ENCODE results near the gene RASSF3. TPM values are rescaled to one million over a fixed set of nuclear protein-coding genes. Genes with fewer than 3 reads are reported as not detected.

The RASSF3 gene
- total RNA-seq, 1 donor from 2014 or later = 31.8 TPM

DNA sequence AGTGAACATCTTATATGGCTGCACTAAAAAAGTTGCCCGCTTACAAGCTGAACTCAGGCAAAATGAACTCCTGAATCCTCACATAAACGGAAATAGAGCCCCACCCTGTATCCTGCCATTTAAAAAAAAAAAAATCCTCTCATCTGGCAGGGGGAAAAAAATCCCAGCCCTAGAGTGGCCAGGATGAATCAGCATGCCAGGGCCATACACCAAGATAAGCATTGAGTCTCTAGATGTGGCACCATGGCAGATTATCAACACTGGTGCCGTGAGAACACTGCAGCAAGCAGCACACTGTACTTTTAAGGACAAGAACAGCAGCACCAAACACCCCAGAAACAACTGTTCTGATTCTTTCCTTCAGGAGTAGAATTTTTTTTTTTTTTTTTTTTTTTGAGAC, 65.5 kb downstream of the RASSF3 start:
- Histone ChIP-seq H3K4me1 (ENCODE audit: control insufficient read depth in 3 of 3, insufficient read depth in 3 of 3, low read length in 3 of 3) (peaks cover 23 to 38% (median 25%) of the 10 kb centered on the region in 3 donors), H3K4me3 (ENCODE audit: low read length in 3 of 3) (no peak overlapping the region), H3K27me3 (ENCODE audit: control insufficient read depth in 3 of 3, insufficient read depth in 3 of 3, low read length in 3 of 3) (no peaks in the 10 kb centered on the region), H3K9me3 (ENCODE audit: control insufficient read depth in 3 of 3, low read length in 3 of 3) (no peaks in the 10 kb centered on the region), H3K36me3 (ENCODE audit: control insufficient read depth in 3 of 3, insufficient read depth in 3 of 3, low read length in 3 of 3) (no peaks in the 10 kb centered on the region), H3K9ac (ENCODE audit: low read depth in 1 of 3, low read length in 3 of 3) (no peak overlapping the region), H3K27ac (ENCODE audit: low read depth, low read length) (no peak overlapping the region)

DNA sequence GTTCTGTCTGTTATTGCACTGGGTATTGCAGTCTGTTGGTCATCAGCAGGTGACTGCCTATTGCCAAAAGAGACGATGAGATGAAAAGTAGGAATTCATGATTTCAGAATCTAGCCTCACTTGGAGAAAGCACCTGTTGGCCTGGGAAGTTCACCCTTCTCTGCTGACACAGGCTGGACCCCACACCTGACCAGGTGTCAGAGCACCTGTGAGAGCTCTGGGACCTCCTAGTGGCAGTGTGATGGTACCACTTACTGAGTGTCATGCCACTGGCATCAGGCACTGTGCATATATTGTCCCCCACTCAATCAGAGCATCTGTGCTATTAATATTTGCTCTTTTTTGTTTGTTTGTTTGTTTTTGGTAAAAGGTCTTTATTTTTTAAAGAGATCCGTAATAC, 68.0 kb downstream of the RASSF3 start:
- Histone ChIP-seq H3K27ac (ENCODE audit: low read depth, low read length) (no peak overlapping the region), H3K27me3 (ENCODE audit: control insufficient read depth in 3 of 3, insufficient read depth in 3 of 3, low read length in 3 of 3) (no peaks in the 10 kb centered on the region), H3K36me3 (ENCODE audit: control insufficient read depth in 3 of 3, insufficient read depth in 3 of 3, low read length in 3 of 3) (no peaks in the 10 kb centered on the region), H3K4me3 (ENCODE audit: low read length in 3 of 3) (no peak overlapping the region), H3K9ac (ENCODE audit: low read depth in 1 of 3, low read length in 3 of 3) (no peak overlapping the region), H3K4me1 (ENCODE audit: control insufficient read depth in 3 of 3, insufficient read depth in 3 of 3, low read length in 3 of 3) (peaks cover 16 to 27% (median 18%) of the 10 kb centered on the region in 3 donors), H3K9me3 (ENCODE audit: control insufficient read depth in 3 of 3, low read length in 3 of 3) (no peaks in the 10 kb centered on the region)

DNA sequence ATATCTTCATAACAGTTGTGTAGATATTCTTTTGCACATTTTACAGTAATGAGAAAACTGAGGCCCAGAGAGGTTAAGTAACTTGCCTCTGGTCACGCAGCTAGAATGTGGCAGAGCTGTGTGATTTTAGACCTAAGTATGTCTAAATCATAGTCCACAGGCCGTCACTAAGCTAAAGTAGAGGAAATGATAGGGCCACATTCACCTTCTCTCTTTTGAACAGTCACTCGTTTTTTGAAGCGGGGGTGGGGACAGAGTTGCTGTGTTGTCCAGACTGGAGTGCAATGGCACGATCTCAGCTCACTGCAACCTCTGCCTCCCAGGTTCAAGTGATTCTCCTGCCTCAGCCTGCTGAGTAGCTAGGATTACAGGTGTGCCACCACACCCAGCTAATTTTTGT, 68.5 kb downstream of the RASSF3 start:
- H3K4me1 ChIP-seq (ENCODE audit: control insufficient read depth in 3 of 3, insufficient read depth in 3 of 3, low read length in 3 of 3) = peaks cover 11 to 27% (median 18%) of the 10 kb centered on the region in 3 donors
- H3K4me3 ChIP-seq (ENCODE audit: low read length in 3 of 3) = no peak overlapping the region
- H3K27ac ChIP-seq (ENCODE audit: low read depth, low read length) = no peak overlapping the region
- no peaks in the 10 kb centered on the region for H3K9me3 ChIP-seq (ENCODE audit: control insufficient read depth in 3 of 3, low read length in 3 of 3)
- H3K9ac ChIP-seq (ENCODE audit: low read depth in 1 of 3, low read length in 3 of 3) = no peak overlapping the region
- H3K36me3 ChIP-seq (ENCODE audit: control insufficient read depth in 3 of 3, insufficient read depth in 3 of 3, low read length in 3 of 3) = no peaks in the 10 kb centered on the region
- H3K27me3 ChIP-seq (ENCODE audit: control insufficient read depth in 3 of 3, insufficient read depth in 3 of 3, low read length in 3 of 3) = no peaks in the 10 kb centered on the region

DNA sequence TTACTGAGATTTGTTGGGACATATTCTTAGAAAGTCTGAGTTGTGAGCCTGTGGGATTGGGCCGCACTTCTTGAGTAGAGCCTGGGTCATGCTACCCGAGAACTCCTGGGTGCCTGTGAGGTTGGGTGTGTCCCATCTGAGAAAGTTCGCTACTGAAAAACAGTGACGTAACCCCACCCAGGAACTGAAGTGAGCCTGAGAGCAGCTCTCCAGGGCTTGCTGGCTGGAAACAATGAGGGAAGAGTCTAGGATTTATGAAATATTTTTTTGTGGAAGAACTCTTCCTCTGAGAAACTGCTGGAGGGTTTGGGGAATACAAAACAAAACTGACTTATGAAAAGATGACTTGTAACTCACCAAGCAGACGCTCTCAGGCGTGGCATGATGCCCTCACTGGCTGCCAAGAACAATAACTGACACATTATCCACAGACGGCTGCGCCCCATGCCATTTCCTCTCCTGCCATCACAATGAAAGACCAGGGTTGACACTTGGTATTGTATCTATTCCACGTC, 69.2 kb downstream of the RASSF3 start:
- H3K4me1 ChIP-seq (ENCODE audit: control insufficient read depth in 3 of 3, insufficient read depth in 3 of 3, low read length in 3 of 3) = peaks cover 10 to 24% (median 18%) of the 10 kb centered on the region in 3 donors
- H3K36me3 ChIP-seq (ENCODE audit: control insufficient read depth in 3 of 3, insufficient read depth in 3 of 3, low read length in 3 of 3) = no peaks in the 10 kb centered on the region
- no peaks in the 10 kb centered on the region for H3K27me3 ChIP-seq (ENCODE audit: control insufficient read depth in 3 of 3, insufficient read depth in 3 of 3, low read length in 3 of 3)
- H3K9ac ChIP-seq (ENCODE audit: low read depth in 1 of 3, low read length in 3 of 3) = peak overlapping the region in 1 of 3 donors; percentile 52
- peak overlapping the region; percentile 7 to 49 (median 11) for H3K4me3 ChIP-seq (ENCODE audit: low read length in 3 of 3)
- no peaks in the 10 kb centered on the region for H3K9me3 ChIP-seq (ENCODE audit: control insufficient read depth in 3 of 3, low read length in 3 of 3)
- peak overlapping the region; percentile 28 for H3K27ac ChIP-seq (ENCODE audit: low read depth, low read length)

DNA sequence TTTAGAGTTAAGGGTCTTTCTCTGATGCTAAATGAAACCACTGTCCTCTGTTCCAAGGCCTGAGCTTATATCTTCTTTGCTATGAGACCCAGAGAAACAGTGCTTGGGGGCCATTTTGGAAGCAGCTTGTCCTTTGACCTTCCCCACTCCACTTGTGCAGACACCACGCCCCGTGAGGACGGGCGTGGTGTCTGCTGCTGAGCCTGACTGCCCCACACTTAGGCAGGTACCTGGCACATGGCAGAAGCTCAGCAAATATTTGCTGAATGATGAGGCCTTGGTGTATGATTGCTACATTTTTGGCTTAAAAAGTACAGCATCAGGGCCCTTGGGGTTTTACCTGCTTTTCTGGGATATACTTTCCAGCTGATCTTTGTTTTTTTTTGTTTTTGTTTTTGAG, 69.9 kb downstream of the RASSF3 start:
- Histone ChIP-seq H3K4me3 (ENCODE audit: low read length in 3 of 3) (no peak overlapping the region), H3K27ac (ENCODE audit: low read depth, low read length) (peak overlapping the region; percentile 28), H3K9me3 (ENCODE audit: control insufficient read depth in 3 of 3, low read length in 3 of 3) (no peaks in the 10 kb centered on the region), H3K36me3 (ENCODE audit: control insufficient read depth in 3 of 3, insufficient read depth in 3 of 3, low read length in 3 of 3) (no peaks in the 10 kb centered on the region), H3K9ac (ENCODE audit: low read depth in 1 of 3, low read length in 3 of 3) (no peak overlapping the region), H3K4me1 (ENCODE audit: control insufficient read depth in 3 of 3, insufficient read depth in 3 of 3, low read length in 3 of 3) (peaks cover 9 to 22% (median 18%) of the 10 kb centered on the region in 3 donors), H3K27me3 (ENCODE audit: control insufficient read depth in 3 of 3, insufficient read depth in 3 of 3, low read length in 3 of 3) (no peaks in the 10 kb centered on the region)

DNA sequence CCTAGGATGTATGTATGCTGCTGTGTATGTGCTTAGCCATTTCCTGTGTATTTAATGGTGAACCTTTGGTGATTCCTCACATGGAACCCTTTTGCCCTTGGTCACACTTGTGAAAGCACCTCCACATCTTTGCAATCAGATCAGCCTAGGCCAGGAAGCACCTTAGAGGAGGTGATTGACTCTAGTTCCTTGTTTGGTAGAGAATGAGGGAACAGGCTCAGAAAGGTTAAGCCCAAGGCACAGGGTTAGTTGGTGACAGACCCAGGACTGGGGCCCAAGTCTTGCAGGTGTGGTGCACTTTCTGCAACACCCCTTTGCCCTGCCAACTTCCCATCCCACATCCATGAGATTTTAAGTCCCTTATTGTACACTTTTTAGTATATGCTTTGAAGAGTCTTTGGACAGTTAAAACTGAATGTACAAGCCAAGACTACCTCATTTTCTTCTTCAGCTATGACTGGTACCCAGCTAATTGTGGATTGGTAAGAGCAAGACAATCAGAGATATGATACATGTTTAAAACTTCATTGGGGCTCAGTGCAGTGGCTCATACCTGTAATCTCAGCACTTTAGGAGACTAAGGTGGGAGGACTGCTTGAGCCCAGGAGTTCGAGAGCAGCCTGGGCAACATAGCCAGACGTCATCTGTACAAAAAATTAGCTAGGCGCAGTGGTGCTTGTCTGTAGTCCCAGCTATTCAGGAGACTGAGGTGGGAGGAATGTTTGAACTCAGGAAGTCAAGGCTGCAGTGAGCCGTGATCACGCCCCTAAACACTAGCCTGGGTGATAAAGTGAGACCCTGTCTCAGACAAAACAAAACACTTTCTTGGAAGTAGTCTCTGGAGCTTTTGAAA, 71.1 kb downstream of the RASSF3 start:
- Histone ChIP-seq H3K9me3 (ENCODE audit: control insufficient read depth in 3 of 3, low read length in 3 of 3) (no peaks in the 10 kb centered on the region), H3K4me1 (ENCODE audit: control insufficient read depth in 3 of 3, insufficient read depth in 3 of 3, low read length in 3 of 3) (peaks cover 3 to 16% (median 15%) of the 10 kb centered on the region in 3 donors), H3K27ac (ENCODE audit: low read depth, low read length) (no peak overlapping the region)

DNA sequence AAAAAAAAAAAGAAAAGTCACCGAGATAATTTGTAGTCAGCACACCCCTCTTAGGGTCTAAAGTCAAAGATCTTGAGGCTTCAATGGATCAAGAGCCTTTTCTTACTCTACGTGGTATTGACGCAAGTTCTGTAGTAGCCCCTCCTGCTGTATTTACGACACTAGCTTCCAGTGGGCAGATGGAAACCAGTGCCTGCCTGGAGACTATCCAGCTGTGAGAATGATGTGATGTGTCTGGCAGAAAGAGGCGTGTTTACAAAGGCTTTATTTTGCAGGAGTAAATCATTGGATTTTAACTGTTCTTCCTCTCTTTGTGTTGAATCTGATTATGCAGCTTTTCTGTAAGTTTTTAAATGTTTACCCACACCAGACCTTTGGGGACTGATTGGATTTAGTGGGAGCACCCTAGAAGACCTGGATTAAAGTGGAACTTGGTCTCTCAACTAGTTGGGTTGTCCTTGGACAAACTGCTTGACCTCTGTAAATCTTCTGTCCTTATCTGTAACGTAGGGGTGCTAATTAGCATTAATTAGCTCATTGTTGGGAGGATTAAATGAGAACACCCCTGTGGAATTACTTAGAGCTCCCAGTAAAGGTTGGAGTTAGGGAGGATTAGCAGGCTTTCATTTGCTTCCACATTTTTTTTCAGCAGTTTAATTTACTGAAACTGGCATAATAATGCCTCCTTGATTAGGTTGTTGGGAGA, 72.4 kb downstream of the RASSF3 start:
- Histone ChIP-seq H3K27me3 (ENCODE audit: control insufficient read depth in 3 of 3, insufficient read depth in 3 of 3, low read length in 3 of 3) (no peaks in the 10 kb centered on the region), H3K4me3 (ENCODE audit: low read length in 3 of 3) (no peak overlapping the region), H3K4me1 (ENCODE audit: control insufficient read depth in 3 of 3, insufficient read depth in 3 of 3, low read length in 3 of 3) (peaks cover 3 to 18% (median 18%) of the 10 kb centered on the region in 3 donors), H3K9ac (ENCODE audit: low read depth in 1 of 3, low read length in 3 of 3) (no peak overlapping the region), H3K36me3 (ENCODE audit: control insufficient read depth in 3 of 3, insufficient read depth in 3 of 3, low read length in 3 of 3) (peaks cover 2 to 6% (median 2%) of the 10 kb centered on the region in 3 donors), H3K27ac (ENCODE audit: low read depth, low read length) (no peak overlapping the region), H3K9me3 (ENCODE audit: control insufficient read depth in 3 of 3, low read length in 3 of 3) (no peaks in the 10 kb centered on the region)

More for the DNA sequence above, 71.1 kb downstream of the RASSF3 start:
- no peaks in the 10 kb centered on the region for H3K27me3 ChIP-seq (ENCODE audit: control insufficient read depth in 3 of 3, insufficient read depth in 3 of 3, low read length in 3 of 3)
- H3K4me3 ChIP-seq (ENCODE audit: low read length in 3 of 3) = no peak overlapping the region
- no peak overlapping the region for H3K9ac ChIP-seq (ENCODE audit: low read depth in 1 of 3, low read length in 3 of 3)
- peaks cover 2 to 6% (median 2%) of the 10 kb centered on the region in 3 donors for H3K36me3 ChIP-seq (ENCODE audit: control insufficient read depth in 3 of 3, insufficient read depth in 3 of 3, low read length in 3 of 3)

DNA sequence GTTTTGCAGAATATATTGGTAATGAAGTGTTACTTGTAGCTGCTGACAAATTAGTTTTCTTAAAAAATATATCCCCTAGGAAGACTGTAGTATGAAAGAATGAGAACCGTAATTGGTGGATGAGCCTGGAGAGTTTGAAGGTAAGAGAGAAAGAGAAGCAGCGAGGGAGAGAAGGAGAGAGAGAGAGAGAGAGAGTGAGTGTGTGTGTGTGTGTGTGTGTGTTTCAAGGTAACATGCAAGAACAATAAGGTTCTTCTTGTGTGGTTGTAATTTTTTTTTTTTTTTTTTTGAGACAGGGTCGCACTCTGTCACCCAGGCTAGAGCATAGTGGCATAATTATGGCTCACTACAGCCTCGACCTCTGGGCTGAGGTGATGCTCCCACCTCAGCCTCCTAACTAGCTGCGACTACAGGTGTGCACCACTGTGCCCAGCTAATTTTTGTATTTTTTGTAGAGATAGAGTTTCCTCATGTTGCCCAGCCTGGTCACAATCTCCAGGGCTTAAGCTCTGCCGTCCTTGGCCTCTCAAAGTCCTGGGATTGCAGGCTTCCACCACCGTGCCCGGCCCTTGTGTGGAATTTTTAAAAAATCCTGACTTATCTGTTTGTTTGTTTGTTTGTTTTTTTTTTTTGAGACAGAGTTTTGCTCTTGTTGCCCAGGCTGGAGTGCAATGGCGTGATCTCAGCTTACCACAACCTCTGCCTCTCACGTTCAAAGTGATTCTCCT, 73.7 kb downstream of the RASSF3 start:
- no peaks in the 10 kb centered on the region for H3K9me3 ChIP-seq (ENCODE audit: control insufficient read depth in 3 of 3, low read length in 3 of 3)
- no peak overlapping the region for H3K4me3 ChIP-seq (ENCODE audit: low read length in 3 of 3)
- H3K27me3 ChIP-seq (ENCODE audit: control insufficient read depth in 3 of 3, insufficient read depth in 3 of 3, low read length in 3 of 3) = no peaks in the 10 kb centered on the region
- H3K9ac ChIP-seq (ENCODE audit: low read depth in 1 of 3, low read length in 3 of 3) = no peak overlapping the region
- peaks cover 6 to 25% (median 21%) of the 10 kb centered on the region in 3 donors for H3K4me1 ChIP-seq (ENCODE audit: control insufficient read depth in 3 of 3, insufficient read depth in 3 of 3, low read length in 3 of 3)
- peaks cover 2 to 8% (median 6%) of the 10 kb centered on the region in 3 donors for H3K36me3 ChIP-seq (ENCODE audit: control insufficient read depth in 3 of 3, insufficient read depth in 3 of 3, low read length in 3 of 3)
- H3K27ac ChIP-seq (ENCODE audit: low read depth, low read length) = no peak overlapping the region

DNA sequence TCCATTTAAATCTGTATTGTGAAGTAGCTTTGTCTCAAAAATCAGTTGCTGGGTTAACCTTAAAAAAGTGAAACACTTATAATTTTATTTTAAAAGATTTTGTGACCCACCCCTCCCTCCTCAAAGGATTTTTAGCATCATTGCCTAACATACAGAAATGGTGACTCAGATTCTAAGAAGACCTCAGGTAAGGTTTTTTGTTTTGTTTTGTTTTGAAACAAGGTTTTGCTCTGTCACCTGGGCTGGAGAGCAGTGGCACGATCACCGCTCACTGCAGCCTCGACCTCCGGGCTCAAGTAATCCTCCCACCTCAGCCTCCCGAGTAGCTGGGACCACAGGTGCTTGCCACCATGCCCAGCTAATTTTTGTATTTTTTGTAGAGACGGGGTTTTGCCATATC, 74.8 kb downstream of the RASSF3 start:
- Histone ChIP-seq H3K27me3 (ENCODE audit: control insufficient read depth in 3 of 3, insufficient read depth in 3 of 3, low read length in 3 of 3) (no peaks in the 10 kb centered on the region), H3K27ac (ENCODE audit: low read depth, low read length) (no peak overlapping the region), H3K4me3 (ENCODE audit: low read length in 3 of 3) (no peak overlapping the region), H3K36me3 (ENCODE audit: control insufficient read depth in 3 of 3, insufficient read depth in 3 of 3, low read length in 3 of 3) (peaks cover 2 to 8% (median 6%) of the 10 kb centered on the region in 3 donors), H3K9me3 (ENCODE audit: control insufficient read depth in 3 of 3, low read length in 3 of 3) (no peaks in the 10 kb centered on the region), H3K4me1 (ENCODE audit: control insufficient read depth in 3 of 3, insufficient read depth in 3 of 3, low read length in 3 of 3) (peaks cover 3 to 15% (median 13%) of the 10 kb centered on the region in 3 donors), H3K9ac (ENCODE audit: low read depth in 1 of 3, low read length in 3 of 3) (no peak overlapping the region)
